GM18505 (cell line): Measurements from ENCODE around the gene ALOX12B.
"Not testable (repeated sequence)": the region's sequence is repeated elsewhere in the genome, so short reads cannot be mapped to it uniquely, and the experiment has no call there.

ENCODE experiments used
- ATAC-seq: cut with Tn5 transposase; IDR thresholded peaks from one replicate; pipeline ENCODE4 v1.9.1; 2021; ENCODE audit not compliant: unreplicated experiment
- POLR2A ChIP-seq: IDR thresholded peaks from 4 replicates; pipeline ENCODE4 v1.6.1; 2011; ENCODE audit warnings: borderline replicate concordance; ENCODE audit not compliant: insufficient read depth, insufficient read length; ENCODE audit errors: extremely low read depth

The ALOX12B gene

GRCh38 chr17:8089728-8090127 is 2.2 kb upstream of the ALOX12B start:
- no peak for TF ChIP-seq POLR2A

DNA sequence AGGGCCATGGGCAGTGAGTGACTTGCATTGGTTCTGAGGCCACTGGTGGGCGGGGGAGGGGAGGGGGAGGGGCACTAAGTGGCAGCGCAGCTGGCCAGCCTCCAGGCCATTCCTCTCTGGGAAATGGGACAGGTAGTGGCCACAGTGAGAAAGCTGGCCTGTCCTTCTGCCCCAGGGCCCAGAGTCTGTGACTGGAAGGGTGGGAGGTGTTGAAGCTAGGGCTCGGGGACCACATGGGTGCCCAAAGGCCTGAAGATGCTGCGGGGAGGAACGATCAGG is 375 bp upstream of the ALOX12B start:
- ATAC-seq, result no peak
- no peak for TF ChIP-seq POLR2A

More at GRCh38 chr17:8089728-8090127, 2.2 kb upstream of the ALOX12B start:
- no peak for ATAC-seq

DNA sequence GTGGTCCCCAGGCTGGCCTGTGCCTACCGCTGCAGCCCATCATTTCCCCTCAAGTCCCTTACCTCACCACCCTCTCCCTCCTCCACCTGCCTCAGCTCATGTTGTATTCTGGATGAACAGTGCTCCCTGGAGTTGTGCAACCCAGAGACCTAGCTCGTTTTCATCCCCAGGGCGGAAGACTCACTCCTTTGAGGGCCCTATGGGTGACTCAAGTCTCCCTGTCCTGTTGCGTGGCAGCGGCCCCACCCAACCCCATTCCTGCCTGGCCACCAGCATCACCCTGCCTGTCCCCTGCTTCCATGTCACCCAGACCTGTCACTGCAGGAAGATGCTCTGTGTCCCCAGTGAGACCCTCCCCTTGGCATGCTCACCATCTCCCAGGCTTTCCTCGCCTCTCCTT is 3.3 kb downstream of the ALOX12B start:
- no peak for TF ChIP-seq POLR2A
- no peak for ATAC-seq

GRCh38 chr17:8082292-8082691 is 5.2 kb downstream of the ALOX12B start:
- ATAC-seq, result no peak
- TF ChIP-seq POLR2A, result no peak

GRCh38 chr17:8081876-8082275 is 5.6 kb downstream of the ALOX12B start:
- ATAC-seq, result no peak
- TF ChIP-seq POLR2A, result no peak

DNA sequence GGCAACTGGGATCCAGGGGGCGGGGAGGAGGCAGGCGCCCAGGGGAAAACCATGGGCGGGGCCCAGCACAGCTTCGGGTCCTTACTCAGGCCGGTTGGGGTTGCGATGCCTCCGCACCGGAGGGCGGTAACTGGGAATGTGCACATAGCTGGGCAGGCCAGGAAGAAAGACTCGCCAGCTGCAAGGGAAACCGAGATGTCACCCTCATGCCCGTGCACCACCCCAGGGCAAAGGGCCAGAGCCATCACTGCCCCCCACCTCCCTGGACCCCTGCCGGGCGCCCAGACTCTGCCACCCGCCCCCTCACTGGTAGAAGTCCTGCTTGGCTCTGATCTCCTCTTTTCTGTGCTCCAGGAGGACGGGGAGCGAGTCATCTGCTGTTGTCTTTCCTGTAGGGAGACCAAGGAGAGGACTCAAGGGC is 6.7 kb downstream of the ALOX12B start:
- ATAC-seq, result no peak
- no peak for TF ChIP-seq POLR2A

DNA sequence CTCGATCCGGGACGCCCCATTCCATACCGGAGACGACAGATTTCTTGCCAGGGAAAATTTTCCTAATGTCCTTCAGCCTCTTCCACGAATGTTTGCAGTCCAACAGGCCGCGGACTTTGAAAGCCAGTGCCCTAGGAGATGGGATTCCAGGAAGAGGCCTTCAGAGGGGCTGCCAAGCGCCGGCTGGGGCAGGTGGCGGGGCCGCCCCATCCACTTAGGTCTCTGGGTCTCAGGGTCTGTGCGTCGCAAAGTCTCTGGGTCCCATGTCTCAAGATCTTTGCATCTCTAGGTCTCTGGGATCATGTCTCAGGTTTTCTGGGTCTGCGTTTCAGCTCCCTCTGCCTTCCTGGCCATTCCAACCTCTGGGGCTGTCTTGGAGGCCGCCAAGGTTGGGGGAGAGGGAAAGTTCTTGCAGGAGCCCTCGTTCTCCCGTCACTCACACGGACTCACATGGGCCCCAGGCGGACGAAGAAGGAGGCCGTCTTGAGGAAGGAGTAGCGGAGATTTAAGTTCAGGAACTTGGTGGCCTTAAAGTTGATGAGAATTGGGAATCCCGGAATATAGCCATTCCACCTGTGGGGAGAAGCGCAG is 7.2 kb downstream of the ALOX12B start:
- no peak for ATAC-seq
- no peak for TF ChIP-seq POLR2A

- peak; percentile 73 for ATAC-seq
- TF ChIP-seq POLR2A, result no peak
Observed at GRCh38 chr17:8079291-8080207, 8.0 kb downstream of the ALOX12B start.

GRCh38 chr17:8077939-8078338 is 9.6 kb downstream of the ALOX12B start:
- not testable (repeated sequence) for ATAC-seq

DNA sequence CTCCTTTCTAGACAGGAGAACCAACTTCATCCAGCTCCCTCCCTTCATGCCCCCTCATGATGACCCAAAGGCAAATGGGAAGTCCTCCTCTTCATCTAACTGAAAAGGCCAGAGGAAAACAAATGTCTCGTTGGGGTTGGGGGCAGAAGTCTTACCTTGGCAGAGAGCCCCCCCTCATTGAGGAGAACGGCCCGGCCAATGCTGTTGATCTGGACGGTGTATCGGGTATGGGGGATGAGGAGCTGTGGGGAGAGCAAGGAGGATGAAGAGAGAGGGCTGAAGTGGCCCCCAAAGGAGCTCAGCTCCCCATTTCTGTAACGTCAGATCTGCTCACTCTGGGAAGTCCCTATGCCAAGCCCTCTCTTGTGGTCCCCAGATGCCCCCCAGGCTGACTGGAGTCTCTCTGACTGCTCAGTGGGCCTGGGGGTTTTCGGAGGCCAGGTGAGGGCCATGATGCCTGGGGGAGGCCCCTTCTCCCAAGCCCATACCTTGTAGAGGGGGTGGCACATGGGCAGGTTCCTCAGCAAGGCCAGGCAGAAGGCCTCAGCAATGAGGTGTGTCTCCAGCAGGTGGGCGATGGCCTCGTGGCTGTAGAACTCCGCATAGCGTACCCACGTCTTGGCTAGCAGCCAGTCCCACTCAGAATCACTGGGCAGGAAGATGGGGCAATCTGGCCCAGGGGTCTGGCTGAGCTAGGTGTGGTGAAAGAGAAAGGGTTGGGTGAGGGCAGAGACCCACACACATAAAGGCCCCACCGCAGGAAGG is 10.8 kb downstream of the ALOX12B start:
- no peak for ATAC-seq
- no peak for TF ChIP-seq POLR2A

DNA sequence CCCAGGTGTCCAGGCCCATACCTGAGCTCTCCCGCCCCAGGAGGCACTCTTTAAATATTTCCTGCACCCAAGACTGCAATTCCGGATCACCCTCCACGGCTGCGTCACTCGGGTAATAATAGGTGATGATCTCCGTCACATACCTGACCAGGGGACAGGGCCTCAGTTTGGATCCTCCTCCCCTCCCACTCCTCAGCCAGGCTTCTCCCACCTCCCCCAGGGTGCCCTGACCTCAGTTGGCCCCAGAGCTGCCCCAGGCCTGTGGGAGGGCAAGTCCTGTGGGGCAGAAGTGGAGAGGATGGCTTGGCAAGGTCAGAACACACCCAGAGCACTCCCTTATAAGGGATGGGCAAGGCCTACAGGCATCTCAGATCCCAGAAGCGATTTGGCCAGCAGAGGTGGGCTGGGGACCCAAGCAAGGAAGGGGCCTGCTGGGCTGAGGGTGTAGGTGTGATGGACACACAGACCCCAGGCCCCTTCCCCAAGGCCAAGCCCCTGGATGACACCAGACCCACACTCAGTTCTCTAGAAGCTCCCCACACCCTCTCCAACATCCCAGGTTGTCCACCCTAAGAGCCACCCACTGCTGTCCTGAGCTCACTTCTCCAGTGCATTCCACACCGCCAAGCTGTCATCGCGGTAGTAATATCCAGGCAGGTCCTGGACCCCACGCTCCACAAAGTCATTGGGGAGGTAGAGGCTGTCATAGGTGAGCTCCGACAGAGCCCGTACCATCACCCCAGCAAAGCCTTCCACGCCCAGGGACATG is 11.8 kb downstream of the ALOX12B start:
- ATAC-seq, result no peak
- no peak for TF ChIP-seq POLR2A

DNA sequence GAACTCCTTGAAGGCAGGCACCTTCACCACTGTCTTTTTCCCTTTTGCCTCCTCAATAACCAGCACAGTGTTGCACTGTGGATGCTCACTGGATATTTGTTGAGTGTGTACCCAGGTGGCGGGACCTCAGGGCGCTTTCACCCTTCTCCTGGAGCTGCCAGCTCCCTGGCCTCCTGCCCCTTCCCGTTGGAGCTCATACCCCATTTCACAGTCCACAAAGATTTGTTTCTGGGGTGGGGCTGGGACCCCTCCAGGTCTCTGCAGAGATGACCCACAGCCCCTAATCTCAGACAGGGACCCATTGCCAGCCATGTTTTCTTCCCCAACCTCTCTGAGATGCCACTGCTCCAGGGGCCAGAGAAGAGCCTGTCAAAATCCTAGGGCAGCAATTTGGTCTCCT is 12.4 kb downstream of the ALOX12B start:
- ATAC-seq, result no peak
- TF ChIP-seq POLR2A, result no peak

- ATAC-seq, result no peak
- no peak for TF ChIP-seq POLR2A
Observed at GRCh38 chr17:8074554-8074953, 13.0 kb downstream of the ALOX12B start.
